ENCODE results near the gene TMEM51.

TMEM51 gene

DNA sequence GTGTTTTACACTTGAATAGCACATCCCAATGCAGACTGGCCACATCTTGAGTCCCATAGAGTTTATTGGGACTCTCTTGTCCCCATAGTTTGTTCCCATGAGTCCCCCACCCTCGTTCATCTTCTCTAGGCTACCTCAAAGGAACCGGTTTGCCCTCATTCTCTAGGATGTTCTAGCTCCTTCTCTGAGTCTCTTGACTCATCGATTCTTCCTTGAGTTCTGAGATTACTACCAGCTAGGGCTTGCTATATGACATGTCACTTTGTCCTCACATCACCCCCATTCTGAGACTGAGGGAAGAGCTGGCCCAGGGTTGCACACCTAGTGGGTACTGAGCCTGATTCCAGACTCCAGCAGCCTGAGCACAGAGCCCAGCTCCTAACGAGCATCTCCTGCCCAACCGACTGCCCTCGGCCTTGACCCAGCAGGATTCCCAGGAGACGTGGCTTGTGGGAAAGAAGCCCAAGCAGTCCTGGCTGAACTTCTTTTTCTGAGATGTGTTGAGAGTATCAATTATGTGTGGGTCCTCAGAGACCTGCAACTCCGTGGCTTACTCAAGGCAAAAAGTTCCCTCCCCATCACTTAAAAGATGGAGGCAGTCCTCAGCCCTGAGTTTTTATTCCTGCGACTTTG lies 42.0 kb downstream of the TMEM51 start:
- H3K4me1 ChIP-seq (ENCODE audit: control insufficient read depth, low read length): no peaks in the 10 kb centered on the region
- no peaks in the 10 kb centered on the region for H3K36me3 ChIP-seq (ENCODE audit: control insufficient read depth, low read length)
- H3K27ac ChIP-seq (ENCODE audit: low read depth, low read length): no peak overlapping the region
- no peak overlapping the region for H3K4me2 ChIP-seq (ENCODE audit: low read length)
- no peaks in the 10 kb centered on the region for H3K79me2 ChIP-seq (ENCODE audit: control insufficient read depth, low read length)
- TF ChIP-seq, protein P1, sequence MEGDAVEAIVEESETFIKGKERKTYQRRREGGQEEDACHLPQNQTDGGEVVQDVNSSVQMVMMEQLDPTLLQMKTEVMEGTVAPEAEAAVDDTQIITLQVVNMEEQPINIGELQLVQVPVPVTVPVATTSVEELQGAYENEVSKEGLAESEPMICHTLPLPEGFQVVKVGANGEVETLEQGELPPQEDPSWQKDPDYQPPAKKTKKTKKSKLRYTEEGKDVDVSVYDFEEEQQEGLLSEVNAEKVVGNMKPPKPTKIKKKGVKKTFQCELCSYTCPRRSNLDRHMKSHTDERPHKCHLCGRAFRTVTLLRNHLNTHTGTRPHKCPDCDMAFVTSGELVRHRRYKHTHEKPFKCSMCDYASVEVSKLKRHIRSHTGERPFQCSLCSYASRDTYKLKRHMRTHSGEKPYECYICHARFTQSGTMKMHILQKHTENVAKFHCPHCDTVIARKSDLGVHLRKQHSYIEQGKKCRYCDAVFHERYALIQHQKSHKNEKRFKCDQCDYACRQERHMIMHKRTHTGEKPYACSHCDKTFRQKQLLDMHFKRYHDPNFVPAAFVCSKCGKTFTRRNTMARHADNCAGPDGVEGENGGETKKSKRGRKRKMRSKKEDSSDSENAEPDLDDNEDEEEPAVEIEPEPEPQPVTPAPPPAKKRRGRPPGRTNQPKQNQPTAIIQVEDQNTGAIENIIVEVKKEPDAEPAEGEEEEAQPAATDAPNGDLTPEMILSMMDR (IDR thresholded peaks at IDR 0.05; ENCODE audit: low read depth, low read length, poor library complexity, severe bottlenecking): no peak
- TF ChIP-seq EZH2phosphoT487 (IDR thresholded peaks at IDR 0.05; ENCODE audit: borderline replicate concordance, low read length): no peak
- no peaks in the 10 kb centered on the region for H3K9me2 ChIP-seq (replicated peaks; ENCODE audit: control insufficient read depth, low read length)
- peaks cover 3% of the 10 kb centered on the region; the same call in 1 of the 2 replicates for H3K27me3 ChIP-seq (ENCODE audit: control insufficient read depth, low read length)
- H3F3A ChIP-seq (ENCODE audit: control insufficient read depth, insufficient read depth): no peaks in the 10 kb centered on the region
- no peaks in the 10 kb centered on the region for H3K9me3 ChIP-seq (ENCODE audit: control insufficient read depth, insufficient read depth, low read length)
- no peaks in the 10 kb centered on the region for H4K20me1 ChIP-seq (ENCODE audit: control insufficient read depth, insufficient read depth, low read depth, low read length)
- H3K4me3 ChIP-seq (ENCODE audit: low read length): no peak overlapping the region

DNA sequence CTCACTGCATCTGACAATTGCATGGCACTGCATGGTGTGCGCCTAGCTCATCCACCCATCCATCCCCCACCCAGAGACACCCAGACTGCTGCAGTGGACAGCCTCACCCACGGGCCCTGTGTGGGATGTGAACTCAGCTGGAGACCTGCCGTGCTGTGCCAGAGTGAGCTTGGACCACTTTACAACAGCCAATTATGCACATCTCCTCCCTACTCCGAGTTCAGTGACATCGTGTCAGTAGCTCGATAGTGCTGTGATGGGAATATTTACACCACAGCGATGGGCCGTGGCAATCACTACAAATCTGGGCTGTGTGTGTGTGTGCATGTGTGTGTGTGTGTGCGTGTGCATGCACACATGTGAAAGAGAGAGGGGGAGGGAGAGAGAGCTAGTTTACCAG lies 42.5 kb downstream of the TMEM51 start:
- Histone ChIP-seq H3K9me2 (replicated peaks; ENCODE audit: control insufficient read depth, low read length) (no peaks in the 10 kb centered on the region), H3K79me2 (ENCODE audit: control insufficient read depth, low read length) (no peaks in the 10 kb centered on the region), H3K4me3 (ENCODE audit: low read length) (no peak overlapping the region), H3K4me1 (ENCODE audit: control insufficient read depth, low read length) (no peaks in the 10 kb centered on the region), H3K36me3 (ENCODE audit: control insufficient read depth, low read length) (no peaks in the 10 kb centered on the region), H3K27ac (ENCODE audit: low read depth, low read length) (no peak overlapping the region), H3K27me3 (ENCODE audit: control insufficient read depth, low read length) (peaks cover 3% of the 10 kb centered on the region; the same call in 1 of the 2 replicates), H4K20me1 (ENCODE audit: control insufficient read depth, insufficient read depth, low read depth, low read length) (no peaks in the 10 kb centered on the region), H3K9me3 (ENCODE audit: control insufficient read depth, insufficient read depth, low read length) (no peaks in the 10 kb centered on the region), H3F3A (ENCODE audit: control insufficient read depth, insufficient read depth) (no peaks in the 10 kb centered on the region), H3K4me2 (ENCODE audit: low read length) (no peak overlapping the region)
- TF ChIP-seq EZH2phosphoT487 (IDR thresholded peaks at IDR 0.05; ENCODE audit: borderline replicate concordance, low read length): no peak
- TF ChIP-seq, protein P1 (IDR thresholded peaks at IDR 0.05; ENCODE audit: low read depth, low read length, poor library complexity, severe bottlenecking): no peak

DNA sequence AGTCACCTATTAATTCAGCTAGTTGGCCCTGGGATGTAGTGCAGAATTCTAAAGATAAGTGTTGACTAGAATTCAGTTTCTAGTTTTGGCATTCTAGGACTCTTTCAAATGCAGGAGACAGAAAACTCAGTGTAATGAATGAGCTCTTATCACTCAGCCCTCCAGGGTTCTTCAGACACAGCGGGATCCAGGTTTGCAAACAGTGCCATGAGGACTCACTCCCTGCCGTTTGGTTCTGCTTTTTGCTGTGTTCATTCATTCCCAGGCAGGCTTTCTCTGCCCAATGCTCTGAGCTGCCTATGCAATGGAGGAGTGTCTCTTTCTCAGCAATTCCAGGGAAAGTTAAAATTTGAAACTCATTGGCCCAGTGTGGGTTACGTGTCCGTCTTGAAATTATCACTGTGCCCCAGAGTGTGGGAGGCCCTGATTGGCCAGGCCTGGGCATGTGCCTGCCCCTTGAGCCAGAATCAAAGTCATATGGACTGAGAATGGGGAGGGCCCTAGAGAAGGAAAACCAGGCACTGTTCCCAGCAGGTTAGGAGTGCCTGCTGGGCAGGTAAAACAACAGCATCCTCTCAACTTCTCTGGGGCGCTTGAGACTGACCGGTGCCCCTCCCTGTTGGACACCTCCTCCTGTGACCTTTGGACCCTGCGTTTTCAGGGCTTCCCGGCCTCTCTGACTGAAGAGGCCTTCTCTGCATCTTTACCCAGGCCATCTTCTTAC lies 43.4 kb downstream of the TMEM51 start:
- Histone ChIP-seq H3K4me3 (ENCODE audit: low read length) (no peak overlapping the region), H3F3A (ENCODE audit: control insufficient read depth, insufficient read depth) (no peaks in the 10 kb centered on the region), H3K9me3 (ENCODE audit: control insufficient read depth, insufficient read depth, low read length) (no peaks in the 10 kb centered on the region), H3K27me3 (ENCODE audit: control insufficient read depth, low read length) (peaks cover under 1% of the 10 kb centered on the region; the same call in 1 of the 2 replicates), H3K36me3 (ENCODE audit: control insufficient read depth, low read length) (no peaks in the 10 kb centered on the region), H4K20me1 (ENCODE audit: control insufficient read depth, insufficient read depth, low read depth, low read length) (no peaks in the 10 kb centered on the region), H3K79me2 (ENCODE audit: control insufficient read depth, low read length) (no peaks in the 10 kb centered on the region), H3K9me2 (replicated peaks; ENCODE audit: control insufficient read depth, low read length) (no peaks in the 10 kb centered on the region), H3K27ac (ENCODE audit: low read depth, low read length) (no peak overlapping the region), H3K4me1 (ENCODE audit: control insufficient read depth, low read length) (no peaks in the 10 kb centered on the region), H3K4me2 (ENCODE audit: low read length) (no peak overlapping the region)
- no peak for TF ChIP-seq EZH2phosphoT487 (IDR thresholded peaks at IDR 0.05; ENCODE audit: borderline replicate concordance, low read length)
- TF ChIP-seq, protein P1 (IDR thresholded peaks at IDR 0.05; ENCODE audit: low read depth, low read length, poor library complexity, severe bottlenecking): no peak

All from DOHH2 (cell line).